Measurements from ENCODE around the gene SLC29A4. TPM values are rescaled to one million over a fixed set of nuclear protein-coding genes. Genes with fewer than 3 reads are reported as not detected.

The SLC29A4 gene
- total and polyA plus RNA-seq, 2 of the 8 experiments (the other 6 are each of a cell fraction or from before 2014, with no cell fraction given), result 6.9 to 15.1 TPM

GRCh38 chr7:5343884-5344283, 61.1 kb downstream of the SLC29A4 start:
- Histone ChIP-seq H4K91ac (replicated peaks; ENCODE audit: insufficient read length, low read length) (no peak overlapping the region), H2BK12ac (ENCODE audit: low read depth, low read length) (no peak overlapping the region), H3K9ac (replicated peaks in 1 of 4; ENCODE audit: extremely low read depth in 1 of 4, low read depth in 3 of 4, low read length in 3 of 4) (no peak overlapping the region), H3K79me2 (ENCODE audit: control insufficient read depth in 1 of 2, insufficient read depth in 2 of 2, low read length in 2 of 2) (no peaks in the 10 kb centered on the region), H3K27me3 (replicated peaks in 1 of 4; ENCODE audit: control insufficient read depth in 3 of 4, extremely low read depth in 1 of 4, insufficient read depth in 3 of 4, low read length in 3 of 4) (peaks cover 3 to 11% (median 10%) of the 10 kb centered on the region in 4 experiments), H2BK120ac (replicated peaks; ENCODE audit: low read depth, low read length) (no peak overlapping the region), H4K8ac (ENCODE audit: extremely low read depth, insufficient read depth, low read length) (no peak overlapping the region), H3K23me2 (ENCODE audit: low read depth, low read length) (no peaks in the 10 kb centered on the region), H3K79me1 (ENCODE audit: low read depth, low read length) (no peaks in the 10 kb centered on the region), H3K4ac (replicated peaks; ENCODE audit: insufficient read length, low read depth, low read length) (no peak overlapping the region), H2BK20ac (ENCODE audit: low read length) (no peak overlapping the region), H2AFZ (ENCODE audit: low read length) (no peak overlapping the region), H2BK5ac (ENCODE audit: low read depth, low read length) (no peak overlapping the region), H3K23ac (ENCODE audit: insufficient read length) (no peak overlapping the region), H3K27ac (ENCODE audit: low read depth, low read length) (no peak overlapping the region), H2AK5ac (ENCODE audit: low read depth, low read length) (no peak overlapping the region), H3K56ac (replicated peaks; ENCODE audit: insufficient read length, low read depth, low read length) (no peak overlapping the region), H4K5ac (ENCODE audit: insufficient read length, low read depth, low read length) (no peak overlapping the region), H3K4me2 (ENCODE audit: insufficient read depth in 1 of 2, low read depth in 2 of 2, low read length in 2 of 2) (no peak overlapping the region), H2BK15ac (ENCODE audit: low read length) (no peak overlapping the region), H3K14ac (ENCODE audit: insufficient read length) (no peak overlapping the region), H3K4me1 (replicated peaks in 1 of 4; ENCODE audit: control insufficient read depth in 3 of 4, insufficient read depth in 4 of 4, low read length in 3 of 4) (peaks cover 0 to 5% (median 1%) of the 10 kb centered on the region in 4 experiments; a peak in 5 of 7 replicates), H3K36me3 (ENCODE audit: control insufficient read depth in 2 of 4, insufficient read depth in 4 of 4, low read length in 3 of 4) (no peaks in the 10 kb centered on the region), H3K18ac (ENCODE audit: extremely low read depth, low read length) (no peak overlapping the region), H3K4me3 (ENCODE audit: extremely low read depth in 1 of 4, insufficient read depth in 2 of 4, low read depth in 3 of 4, low read length in 4 of 4) (no peak overlapping the region), H4K20me1 (replicated peaks in 1 of 2; ENCODE audit: control insufficient read depth in 1 of 2, insufficient read depth in 2 of 2, low read length in 2 of 2) (no peaks in the 10 kb centered on the region), H3K9me3 (ENCODE audit: insufficient read depth in 2 of 2, low read depth in 1 of 2, low read length in 1 of 2) (peaks cover 0 to 6% of the 10 kb centered on the region in 2 experiments; a peak in 1 of 4 replicates)
- DNase-seq (ENCODE audit: low read depth in 1 of 2, low spot score in 2 of 2), result no peak
- POLR2A ChIA-PET (ENCODE audit: partially characterized antibody), result interaction anchor here (1.1 to 2.4 kb wide), 2 partner anchors 12 to 180 kb away, joined by 3 to 6 read pairs; no protein-coding TSS in a partner anchor
- CTCF ChIA-PET (ENCODE audit: partially characterized antibody), result interaction anchor here (1.3 kb wide), 1 partner anchor 8 kb away, joined by 4 read pairs; no protein-coding TSS in a partner anchor
- FAIRE-seq, result no peak
- 88% methylated on average over 2 of the region's 2 CpGs; no CpG with 5 or more reads in 1 of the 2 experiments for WGBS, 2 experiments (ENCODE audit: extremely low coverage in 1 of 2, insufficient coverage in 1 of 2, insufficient read length in 1 of 2, insufficient replicate concordance in 2 of 2, low coverage in 1 of 2, low lambda C conversion rate in 2 of 2, missing lambda C conversion rate in 1 of 2)
- TF ChIP-seq TEAD4 (IDR thresholded peaks at IDR 0.05; ENCODE audit: low read depth, low read length), result no peak
- no peak for TF ChIP-seq RAD21 (IDR thresholded peaks at IDR 0.05 in 1 of 2, conservative IDR thresholded peaks at IDR 0.05 in 1 of 2; ENCODE audit: low read depth in 2 of 2, low read length in 2 of 2)
- no peak for TF ChIP-seq SP4 (IDR thresholded peaks at IDR 0.05; ENCODE audit: low read length)
- no peak for TF ChIP-seq SIRT6 (IDR thresholded peaks at IDR 0.05; ENCODE audit: low read length)
- TF ChIP-seq CTBP2 (IDR thresholded peaks at IDR 0.05; ENCODE audit: borderline replicate concordance, insufficient read depth, insufficient read length, low read length), result no peak
- TF ChIP-seq SIX5 (IDR thresholded peaks at IDR 0.05; ENCODE audit: low read depth, low read length), result no peak
- no peak for TF ChIP-seq CBX5 (IDR thresholded peaks at IDR 0.05; ENCODE audit: low read depth, low read length)
- TF ChIP-seq E2F6 (IDR thresholded peaks at IDR 0.05), result no peak
- TF ChIP-seq USF2 (IDR thresholded peaks at IDR 0.05; ENCODE audit: low read length), result no peak
- TF ChIP-seq EP300 (IDR thresholded peaks at IDR 0.05; ENCODE audit: borderline replicate concordance in 1 of 2, low read depth in 2 of 2, low read length in 2 of 2), result no peak
- no peak for TF ChIP-seq FOSL1 (IDR thresholded peaks at IDR 0.05; ENCODE audit: insufficient read depth, low read depth, low read length)
- no peak for TF ChIP-seq GABPA (IDR thresholded peaks at IDR 0.05; ENCODE audit: borderline replicate concordance, insufficient read depth, low read length)
